GM12874 (cell line): ENCODE data around the gene ARHGEF10L.

ENCODE experiments used
- CTCF ChIP-seq: IDR thresholded peaks from 2 replicates; pipeline ENCODE4 v1.5.1; 2011; ENCODE audit warnings: low read depth, mild to moderate bottlenecking, control low read depth, low read length, moderate library complexity; ENCODE audit not compliant: insufficient read depth

ARHGEF10L gene

GRCh38 chr1:17686258-17686657 is 146.8 kb downstream of the ARHGEF10L start:
- no peak for TF ChIP-seq CTCF

- TF ChIP-seq CTCF = no peak
Measured at GRCh38 chr1:17687145-17687544, 147.6 kb downstream of the ARHGEF10L start.

- no peak for TF ChIP-seq CTCF
Measured at GRCh38 chr1:17688217-17688810, 148.8 kb downstream of the ARHGEF10L start.

- no peak for TF ChIP-seq CTCF
Measured at GRCh38 chr1:17689011-17689410, 149.5 kb downstream of the ARHGEF10L start.

GRCh38 chr1:17690906-17691634 is 151.6 kb downstream of the ARHGEF10L start:
- TF ChIP-seq CTCF = no peak

GRCh38 chr1:17692645-17693044 is 153.1 kb downstream of the ARHGEF10L start:
- no peak for TF ChIP-seq CTCF

GRCh38 chr1:17696417-17697301 is 157.2 kb downstream of the ARHGEF10L start:
- TF ChIP-seq CTCF = no peak
